ENCODE data around the gene UTP4. TPM values are rescaled to one million over a fixed set of nuclear protein-coding genes. Genes with fewer than 3 reads are reported as not detected.

Gene UTP4
- total RNA-seq, 1 donor from 2014 or later, result 51.9 TPM

DNA sequence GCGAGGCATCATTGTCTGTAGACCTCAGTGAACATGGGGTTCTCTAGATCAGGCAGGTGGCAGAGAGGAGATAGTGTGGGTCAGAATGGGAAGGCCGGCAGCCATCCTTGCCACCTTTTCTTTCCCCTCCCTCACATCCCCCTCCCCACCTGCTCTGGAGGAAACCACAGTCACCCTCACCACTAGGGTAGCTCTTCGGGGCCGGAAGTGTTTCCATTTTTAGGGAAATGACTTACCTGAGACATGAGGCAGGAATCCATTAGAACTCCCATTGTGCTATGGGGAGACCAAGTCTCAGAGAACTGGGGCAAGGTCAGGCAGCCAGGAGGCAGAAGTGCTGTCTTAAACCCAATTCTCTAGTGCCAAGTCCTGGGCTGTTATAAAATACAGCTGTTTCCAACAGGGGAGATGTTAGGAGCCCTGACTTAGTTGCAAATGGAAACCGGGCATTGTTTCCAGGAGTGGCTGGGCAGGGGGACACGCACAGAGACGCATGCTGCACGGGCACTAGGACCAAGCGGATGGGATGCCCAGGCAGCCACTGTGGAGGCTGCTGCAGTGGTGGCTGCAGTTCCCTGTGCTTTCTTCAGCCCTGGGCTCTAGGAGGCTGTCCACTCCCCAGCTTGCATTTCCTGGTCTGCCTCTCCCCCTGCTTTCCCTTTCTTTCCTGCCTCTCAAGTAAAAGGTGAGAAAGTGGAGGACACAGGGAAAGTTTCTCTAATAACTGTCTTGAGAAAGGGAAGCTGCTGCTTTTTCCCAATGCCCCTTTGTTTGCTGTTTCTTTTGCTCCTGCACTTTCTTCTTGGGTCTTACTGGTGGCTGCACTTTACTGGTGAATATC is 24.2 kb upstream of the UTP4 start:
- Mint-ChIP-seq H3K36me3 (peaks cover 4% of the 10 kb centered on the region), H3K9me3 (no peaks in the 10 kb centered on the region), H3K27ac (no peak overlapping the region), H3K27me3 (peaks cover 47% of the 10 kb centered on the region), H3K4me1 (ENCODE audit: unreplicated experiment) (peaks cover 18% of the 10 kb centered on the region), H3K4me3 (peak overlapping the region; percentile 77)
- DNase-seq (ENCODE audit: extremely low spot score, unreplicated experiment), result no peak
- no peak for TF ChIP-seq CTCF (conservative IDR thresholded peaks at IDR 0.05)

GRCh38 chr16:69108905-69109252 is 23.6 kb upstream of the UTP4 start:
- no peaks in the 10 kb centered on the region for H3K9me3 Mint-ChIP-seq
- peaks cover 44% of the 10 kb centered on the region for H3K27me3 Mint-ChIP-seq
- H3K4me3 Mint-ChIP-seq, result no peak overlapping the region
- no peak overlapping the region for H3K27ac Mint-ChIP-seq
- peaks cover 18% of the 10 kb centered on the region for H3K4me1 Mint-ChIP-seq (ENCODE audit: unreplicated experiment)
- DNase-seq (ENCODE audit: extremely low spot score, unreplicated experiment), result no peak
- no peak for TF ChIP-seq CTCF (conservative IDR thresholded peaks at IDR 0.05)
- peaks cover 4% of the 10 kb centered on the region for H3K36me3 Mint-ChIP-seq

- H3K27ac Mint-ChIP-seq, result no peak overlapping the region
- H3K27me3 Mint-ChIP-seq, result peaks cover 40% of the 10 kb centered on the region
- peaks cover 5% of the 10 kb centered on the region for H3K36me3 Mint-ChIP-seq
- H3K4me3 Mint-ChIP-seq, result no peak overlapping the region
- no peak for DNase-seq (ENCODE audit: extremely low spot score, unreplicated experiment)
- no peaks in the 10 kb centered on the region for H3K9me3 Mint-ChIP-seq
- TF ChIP-seq CTCF (conservative IDR thresholded peaks at IDR 0.05), result no peak
- H3K4me1 Mint-ChIP-seq (ENCODE audit: unreplicated experiment), result peaks cover 18% of the 10 kb centered on the region
Observed at GRCh38 chr16:69109486-69110270, 22.8 kb upstream of the UTP4 start.

DNA sequence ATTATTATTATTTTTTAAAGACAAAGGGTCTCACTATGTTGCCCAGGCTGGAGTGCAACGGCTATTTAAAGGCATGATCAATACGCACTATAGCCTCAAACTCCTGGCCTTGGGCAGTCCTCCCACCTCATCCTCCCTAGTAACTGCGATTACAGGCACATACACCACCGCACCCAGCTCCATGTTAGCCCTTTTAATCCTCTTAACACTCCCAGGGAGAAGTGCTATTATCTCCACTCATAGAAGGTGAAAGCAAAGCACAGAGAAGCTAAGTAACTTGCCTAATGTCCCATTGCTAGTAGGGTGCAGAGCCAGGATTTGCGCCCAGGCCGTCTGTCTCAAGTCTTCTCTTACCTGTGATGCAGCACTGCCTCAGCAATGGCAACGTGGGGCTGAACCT is 22.0 kb upstream of the UTP4 start:
- Mint-ChIP-seq H3K27ac (no peak overlapping the region), H3K9me3 (no peaks in the 10 kb centered on the region), H3K4me1 (ENCODE audit: unreplicated experiment) (peaks cover 15% of the 10 kb centered on the region), H3K27me3 (peaks cover 35% of the 10 kb centered on the region), H3K36me3 (peaks cover 9% of the 10 kb centered on the region), H3K4me3 (no peak overlapping the region)
- no peak for TF ChIP-seq CTCF (conservative IDR thresholded peaks at IDR 0.05)
- no peak for DNase-seq (ENCODE audit: extremely low spot score, unreplicated experiment)

GRCh38 chr16:69111216-69111875 is 21.1 kb upstream of the UTP4 start:
- H3K27ac Mint-ChIP-seq, result no peak overlapping the region
- H3K9me3 Mint-ChIP-seq, result no peaks in the 10 kb centered on the region
- peaks cover 31% of the 10 kb centered on the region for H3K27me3 Mint-ChIP-seq
- no peak for DNase-seq (ENCODE audit: extremely low spot score, unreplicated experiment)
- peaks cover 11% of the 10 kb centered on the region for H3K4me1 Mint-ChIP-seq (ENCODE audit: unreplicated experiment)
- H3K36me3 Mint-ChIP-seq, result peaks cover 9% of the 10 kb centered on the region
- TF ChIP-seq CTCF (conservative IDR thresholded peaks at IDR 0.05), result no peak
- H3K4me3 Mint-ChIP-seq, result no peak overlapping the region

Data from type B pancreatic cell (in vitro differentiated cells).